GM12878 (cell line): ENCODE results near the gene EFNB2. TPM values are rescaled to one million over a fixed set of nuclear protein-coding genes. Genes with fewer than 3 reads are reported as not detected.

ENCODE experiments used
- ATAC-seq: fragments of 200-7000 bp; cut with Tn5 transposase; 3 replicates; pipeline ENCODE4 v1.9.1; 2020; ENCODE audit warnings: mild to moderate bottlenecking, moderate library complexity
- BruUV-seq: library from RNA; stranded (reverse); fragments of 400-500 nt; replicated peaks from 2 replicates; lab custom pipeline; 2021; lab: Mats Ljungman, UMichigan
- CTCF ChIA-PET: fragments of 300-600 bp; sonication (Branson Sonifier 250); formaldehyde crosslinking; extraction: SDS; loops from one replicate; lab custom pipeline; 2021; ENCODE audit warnings: inconsistent platforms; lab: Yijun Ruan, JAX
- POLR2A ChIA-PET: fragments of 350-600 bp; formaldehyde crosslinking; extraction: SDS; loops from one replicate; lab custom pipeline; 2021; ENCODE audit warnings: inconsistent platforms; lab: Charles Lee
- RAD21 ChIA-PET: fragments of 300-600 bp; sonication (Branson Sonifier 250); formaldehyde crosslinking; loops from one replicate; lab custom pipeline; 2023; ENCODE audit warnings: antibody characterized with exemption; ENCODE audit not compliant: unreplicated experiment; lab: Charles Lee
- SMC1A ChIA-PET: fragments of 300-600 bp; sonication (Branson Sonifier 250); formaldehyde crosslinking; loops from one replicate; lab custom pipeline; 2023; ENCODE audit not compliant: unreplicated experiment, uncharacterized antibody; lab: Charles Lee
- DNase-seq: peaks from one replicate; pipeline ENCODE4 v3.0.0-alpha.2; 2011; ENCODE audit warnings: low read depth, low spot score
- FAIRE-seq: peaks from 3 replicates; lab custom pipeline; 2011; peaks lifted over from hg19 to GRCh38; lab: Jason Lieb, UNC
- H2AFZ ChIP-seq: 2 replicates; pipeline ENCODE4 v1.6.0; 2011; ENCODE audit warnings: low read depth, low read length, control low read depth; ENCODE audit not compliant: control insufficient read depth
- H3K27ac ChIP-seq: 2 replicates; pipeline ENCODE4 v1.5.1; 2011; ENCODE audit warnings: control low read depth; ENCODE audit not compliant: control insufficient read depth, insufficient read depth
- H3K27me3 ChIP-seq, 2 experiments: replicated peaks in 1 of 2; 2 replicates each; pipeline versions ENCODE4 v1.6.0 to v1.6.1; 2011; ENCODE audit warnings: low read length in 1 of 2; ENCODE audit not compliant: control insufficient read depth in 2 of 2, insufficient read depth in 2 of 2
- H3K36me3 ChIP-seq, 2 experiments: 2 replicates each; pipeline ENCODE4 v1.5.1; 2011; ENCODE audit warnings: low read length in 1 of 2; ENCODE audit not compliant: control insufficient read depth in 2 of 2, insufficient read depth in 2 of 2
- H3K4me1 ChIP-seq: 2 replicates; pipeline ENCODE4 v1.6.1; 2011; ENCODE audit warnings: mild to moderate bottlenecking, low read length, moderate library complexity, mixed read lengths; ENCODE audit not compliant: control insufficient read depth, insufficient read depth
- H3K4me2 ChIP-seq: 2 replicates; pipeline ENCODE4 v1.6.0; 2011; ENCODE audit warnings: control low read depth; ENCODE audit not compliant: control insufficient read depth, insufficient read depth
- H3K4me3 ChIP-seq: fragments of 200-600 bp; sonication (generic); 2 replicates; pipeline ENCODE4 v1.5.1; 2016
- H3K79me2 ChIP-seq: 2 replicates; pipeline ENCODE4 v1.6.0; 2011; ENCODE audit warnings: low read length; ENCODE audit not compliant: control insufficient read depth, insufficient read depth
- H3K9ac ChIP-seq: 2 replicates; pipeline ENCODE4 v1.8.0; 2011; ENCODE audit warnings: low read length, control low read depth, mixed read lengths; ENCODE audit not compliant: control insufficient read depth, insufficient read depth
- H3K9me3 ChIP-seq: replicated peaks from 3 replicates; pipeline ENCODE4 v1.5.1; 2011; ENCODE audit warnings: mild to moderate bottlenecking, low read length; ENCODE audit not compliant: control insufficient read depth, insufficient read depth
- H4K20me1 ChIP-seq: 2 replicates; pipeline ENCODE4 v1.6.0; 2011; ENCODE audit not compliant: control insufficient read depth, insufficient read depth
- ASH2L ChIP-seq: fragments of 300-600, 200-600 bp; sonication (generic); IDR thresholded peaks from 2 replicates; pipeline ENCODE4 v1.6.1; 2017; ENCODE audit warnings: low read depth, mild to moderate bottlenecking, borderline replicate concordance
- ELK1 ChIP-seq: IDR thresholded peaks from 2 replicates; pipeline ENCODE4 v1.6.1; 2012; ENCODE audit warnings: low read depth, low read length, improper control_type of control experiment
- MAX ChIP-seq: IDR thresholded peaks from 2 replicates; pipeline ENCODE4 v1.6.1; 2012; ENCODE audit warnings: low read depth, low read length, improper control_type of control experiment
- MTA3 ChIP-seq: IDR thresholded peaks from 2 replicates; pipeline ENCODE4 v1.6.1; 2012; ENCODE audit warnings: low read length, inconsistent platforms, borderline replicate concordance
- TBL1XR1 ChIP-seq: IDR thresholded peaks from 2 replicates; pipeline ENCODE4 v1.6.1; 2012; ENCODE audit warnings: low read depth, low read length, improper control_type of control experiment
- TCF12 ChIP-seq: IDR thresholded peaks from 2 replicates; pipeline ENCODE4 v1.6.1; 2011; ENCODE audit warnings: low read depth, mild to moderate bottlenecking, low read length
- USF2 ChIP-seq: IDR thresholded peaks from 2 replicates; pipeline ENCODE4 v1.6.1; 2011; ENCODE audit warnings: low read depth, low read length, improper control_type of control experiment, borderline replicate concordance
- ZNF24 ChIP-seq: fragments of 450-650 bp; IDR thresholded peaks from 2 replicates; pipeline ENCODE4 v1.6.1; 2017; ENCODE audit warnings: antibody characterized with exemption, mild to moderate bottlenecking
- ZSCAN29 ChIP-seq: fragments of 450-650 bp; IDR thresholded peaks from 2 replicates; pipeline ENCODE4 v1.6.1; 2017; ENCODE audit warnings: mild to moderate bottlenecking, moderate library complexity
- WGBS: methylation state at CpG from one replicate; pipeline ENCODE4 v1.1.6; 2016; ENCODE audit warnings: low lambda C conversion rate; ENCODE audit not compliant: insufficient replicate concordance, insufficient coverage; ENCODE audit errors: missing lambda C conversion rate; 5-methylcytosine and 5-hydroxymethylcytosine counted together
- in situ Hi-C: fragments of 300-500 bp; cut with MboI; formaldehyde crosslinking; loops from 9 replicates; pipeline ENCODE4 v1.14.3; 2018; ENCODE audit warnings: mixed read lengths
- intact Hi-C: fragments of 100-400 bp; cut with micrococcal nuclease; formaldehyde crosslinking; loops from one replicate; pipeline ENCODE4 v1.14.2; 2022; ENCODE audit not compliant: unreplicated experiment
- polyA plus RNA-seq, 11 experiments: library from polyadenylated mRNA; depleted of rRNA in 4 of 11; unstranded in 6 of 11; stranded (reverse) in 5 of 11; fragments of >200 nt; fragmentation: Nextera tagmentation in 4 of 11; fragmentation: Illumina TruSeq in 1 of 11; extraction: Ambion mirVana in 4 of 11; extraction: Trizol in 1 of 11; gene quantifications; 1 replicate in 1 of 11; 2 replicates in 10 of 11; pipeline versions ENCODE4 v1.2.1 to v1.2.3, GENCODE V29; 2011 to 2016; ENCODE audit warnings: inconsistent platforms in 2 of 11, missing spikeins in 2 of 11, low read depth in 1 of 11
- total RNA-seq, 4 experiments: library from RNA; depleted of rRNA in 3 of 4; stranded (reverse); fragments of >200 nt in 3 of 4; fragmentation: Illumina TruSeq in 1 of 4; extraction: Trizol in 1 of 4; gene quantifications; 2 replicates each; pipeline versions ENCODE4 v1.2.1 to v1.2.3, GENCODE V29; 2013 to 2021

EFNB2 gene
- total and polyA plus RNA-seq, 10 of the 15 experiments (the other 5 are each of a cell fraction or from before 2014, with no cell fraction given) = 0.12 to 1.5 (median 0.31) TPM; not detected in 1

- H3K4me1 ChIP-seq = no peaks in the 10 kb centered on the region; the same call in 1 of the 2 replicates
- no peak for ATAC-seq
- FAIRE-seq = no peak
- H2AFZ ChIP-seq = no peak overlapping the region
- no peaks in the 10 kb centered on the region for H4K20me1 ChIP-seq
- CTCF ChIA-PET = interaction anchor here (1.2 kb wide), 1 partner anchor 11 kb away, joined by 3 read pairs; no protein-coding TSS in a partner anchor
- H3K27ac ChIP-seq = no peak overlapping the region
- no peaks in the 10 kb centered on the region for H3K79me2 ChIP-seq
- H3K4me3 ChIP-seq = no peak overlapping the region
- no peak for DNase-seq
- no peaks in the 10 kb centered on the region for H3K36me3 ChIP-seq
- intact Hi-C loops (no loop called here), in situ Hi-C loops (no loop called here)
- H3K27me3 ChIP-seq = no peaks in the 10 kb centered on the region
- BruUV-seq = no TSS peak
- RAD21 ChIA-PET = no interaction called here
- 66% methylated on average over 7 of the region's 7 CpGs for WGBS
- SMC1A ChIA-PET = no interaction called here
- POLR2A ChIA-PET = no interaction called here
- no peak overlapping the region for H3K4me2 ChIP-seq
- H3K9ac ChIP-seq = no peak overlapping the region
- TF ChIP-seq USF2 (no peak), ZSCAN29 (no peak), MTA3 (no peak), ASH2L (no peak), ELK1 (no peak), TCF12 (no peak), ZNF24 (no peak), TBL1XR1 (no peak), MAX (no peak)
- no peaks in the 10 kb centered on the region for H3K9me3 ChIP-seq
Measured at GRCh38 chr13:106466691-106467426, 68.6 kb downstream of the EFNB2 start.
